ENCODE measurements around the gene NMNAT2.

Gene NMNAT2

GRCh38 chr1:183236158-183236725 lies 181.9 kb downstream of the NMNAT2 start:
- H3K4me3 ChIP-seq (ENCODE audit: low read depth, low read length) = no peak overlapping the region
- TF ChIP-seq CTCF (IDR thresholded peaks at IDR 0.05; ENCODE audit: borderline replicate concordance, insufficient read depth, low read depth, low read length) = no peak

- TF ChIP-seq CTCF (IDR thresholded peaks at IDR 0.05; ENCODE audit: borderline replicate concordance, insufficient read depth, low read depth, low read length) = no peak
- H3K4me3 ChIP-seq (ENCODE audit: low read depth, low read length) = no peak overlapping the region
Measured at GRCh38 chr1:183235503-183235902, 182.7 kb downstream of the NMNAT2 start.

GRCh38 chr1:183234660-183235476 lies 183.3 kb downstream of the NMNAT2 start:
- peak; percentile 64 for TF ChIP-seq CTCF (IDR thresholded peaks at IDR 0.05; ENCODE audit: borderline replicate concordance, insufficient read depth, low read depth, low read length)
- no peak overlapping the region for H3K4me3 ChIP-seq (ENCODE audit: low read depth, low read length)

- TF ChIP-seq CTCF (IDR thresholded peaks at IDR 0.05; ENCODE audit: borderline replicate concordance, insufficient read depth, low read depth, low read length) = no peak
- no peak overlapping the region for H3K4me3 ChIP-seq (ENCODE audit: low read depth, low read length)
Measured at GRCh38 chr1:183233113-183233512, 185.1 kb downstream of the NMNAT2 start.

GRCh38 chr1:183231545-183231944 lies 186.6 kb downstream of the NMNAT2 start:
- no peak for TF ChIP-seq CTCF (IDR thresholded peaks at IDR 0.05; ENCODE audit: borderline replicate concordance, insufficient read depth, low read depth, low read length)
- H3K4me3 ChIP-seq (ENCODE audit: low read depth, low read length) = no peak overlapping the region

- no peak overlapping the region for H3K4me3 ChIP-seq (ENCODE audit: low read depth, low read length)
- TF ChIP-seq CTCF (IDR thresholded peaks at IDR 0.05; ENCODE audit: borderline replicate concordance, insufficient read depth, low read depth, low read length) = no peak
Measured at GRCh38 chr1:183230413-183230812, 187.8 kb downstream of the NMNAT2 start.

Data from GM12875 (cell line).